Measurements from ENCODE around the gene DENND4A. TPM values are rescaled to one million over a fixed set of nuclear protein-coding genes. Genes with fewer than 3 reads are reported as not detected.

DENND4A gene
- total RNA-seq, 6 donors from 2014 or later = 20.9 to 66.4 (median 30.8) TPM

GRCh38 chr15:65724464-65725215 lies 67.5 kb downstream of the DENND4A start:
- 90 to 96% methylated on average over 3 of the region's 3 CpGs for WGBS, 2 donors
- TF ChIP-seq EP300 (IDR thresholded peaks at IDR 0.05) = no peak
- no peak for TF ChIP-seq POLR2AphosphoS5 (IDR thresholded peaks at IDR 0.05)
- TF ChIP-seq, protein P1, sequence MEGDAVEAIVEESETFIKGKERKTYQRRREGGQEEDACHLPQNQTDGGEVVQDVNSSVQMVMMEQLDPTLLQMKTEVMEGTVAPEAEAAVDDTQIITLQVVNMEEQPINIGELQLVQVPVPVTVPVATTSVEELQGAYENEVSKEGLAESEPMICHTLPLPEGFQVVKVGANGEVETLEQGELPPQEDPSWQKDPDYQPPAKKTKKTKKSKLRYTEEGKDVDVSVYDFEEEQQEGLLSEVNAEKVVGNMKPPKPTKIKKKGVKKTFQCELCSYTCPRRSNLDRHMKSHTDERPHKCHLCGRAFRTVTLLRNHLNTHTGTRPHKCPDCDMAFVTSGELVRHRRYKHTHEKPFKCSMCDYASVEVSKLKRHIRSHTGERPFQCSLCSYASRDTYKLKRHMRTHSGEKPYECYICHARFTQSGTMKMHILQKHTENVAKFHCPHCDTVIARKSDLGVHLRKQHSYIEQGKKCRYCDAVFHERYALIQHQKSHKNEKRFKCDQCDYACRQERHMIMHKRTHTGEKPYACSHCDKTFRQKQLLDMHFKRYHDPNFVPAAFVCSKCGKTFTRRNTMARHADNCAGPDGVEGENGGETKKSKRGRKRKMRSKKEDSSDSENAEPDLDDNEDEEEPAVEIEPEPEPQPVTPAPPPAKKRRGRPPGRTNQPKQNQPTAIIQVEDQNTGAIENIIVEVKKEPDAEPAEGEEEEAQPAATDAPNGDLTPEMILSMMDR (IDR thresholded peaks at IDR 0.05) = no peak
- TF ChIP-seq POLR2A (IDR thresholded peaks at IDR 0.05) = no peak
- Histone ChIP-seq H3K27ac (no peak overlapping the region), H3K36me3 (peaks cover 9 to 89% (median 11%) of the 10 kb centered on the region in 4 donors), H3K27me3 (no peaks in the 10 kb centered on the region), H3K9me3 (no peaks in the 10 kb centered on the region), H3K4me3 (no peak overlapping the region), H3K4me1 (no peaks in the 10 kb centered on the region)
- ATAC-seq (ENCODE audit: low FRiP score in 2 of 2) (no peak), DNase-seq (no peak)

- no peaks in the 10 kb centered on the region for H3K4me1 ChIP-seq
- H3K36me3 ChIP-seq = peaks cover 9 to 89% (median 11%) of the 10 kb centered on the region in 4 donors
- no peaks in the 10 kb centered on the region for H3K9me3 ChIP-seq
- whole genome bisulfite sequencing, 2 donors = 87 to 91% methylated on average over 5 of the region's 5 CpGs
- no peaks in the 10 kb centered on the region for H3K27me3 ChIP-seq
- TF ChIP-seq POLR2AphosphoS5 (IDR thresholded peaks at IDR 0.05) = no peak
- no peak for TF ChIP-seq EP300 (IDR thresholded peaks at IDR 0.05)
- TF ChIP-seq POLR2A (IDR thresholded peaks at IDR 0.05) = no peak
- TF ChIP-seq, protein P1 (IDR thresholded peaks at IDR 0.05) = no peak
- H3K4me3 ChIP-seq = no peak overlapping the region
- H3K27ac ChIP-seq = no peak overlapping the region
- ATAC-seq (ENCODE audit: low FRiP score in 2 of 2) (no peak), DNase-seq (no peak)
Observed at GRCh38 chr15:65723876-65724275, 68.2 kb downstream of the DENND4A start.

DNA sequence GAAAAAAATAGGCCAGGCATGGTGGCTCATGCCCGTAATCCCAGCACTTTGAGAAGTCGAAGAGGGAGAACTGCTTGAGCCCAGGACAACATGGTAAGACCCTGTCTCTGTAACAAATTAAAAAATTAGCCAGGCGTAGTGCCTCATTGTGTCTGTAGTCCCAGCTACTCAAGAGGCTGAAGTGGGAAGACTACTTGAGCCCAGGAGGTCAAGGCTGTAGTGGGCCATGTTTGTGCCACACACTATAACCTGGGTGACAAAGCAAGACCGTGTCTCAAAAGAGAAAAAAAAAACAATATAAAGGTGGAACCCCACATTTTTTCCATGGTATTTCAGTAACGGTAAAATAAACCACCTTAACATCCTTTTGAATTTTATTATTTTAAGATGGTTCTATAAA lies 69.9 kb downstream of the DENND4A start:
- 93 to 94% methylated on average over 5 of the region's 5 CpGs for WGBS, 2 donors
- DNase-seq (no peak), ATAC-seq (ENCODE audit: low FRiP score in 2 of 2) (no peak)
- Histone ChIP-seq H3K36me3 (peaks cover 2 to 84% (median 14%) of the 10 kb centered on the region in 4 donors), H3K27ac (no peak overlapping the region), H3K9me3 (no peaks in the 10 kb centered on the region), H3K4me1 (no peaks in the 10 kb centered on the region), H3K27me3 (no peaks in the 10 kb centered on the region), H3K4me3 (no peak overlapping the region)
- TF ChIP-seq POLR2AphosphoS5 (IDR thresholded peaks at IDR 0.05) (no peak), EP300 (IDR thresholded peaks at IDR 0.05) (no peak), POLR2A (IDR thresholded peaks at IDR 0.05) (no peak)
- TF ChIP-seq, protein P1 (IDR thresholded peaks at IDR 0.05) = no peak

GRCh38 chr15:65712415-65712814 lies 79.7 kb downstream of the DENND4A start:
- ATAC-seq (ENCODE audit: low FRiP score in 2 of 2) (no peak), DNase-seq (no peak)
- no peaks in the 10 kb centered on the region for H3K4me1 ChIP-seq
- no peak overlapping the region for H3K27ac ChIP-seq
- TF ChIP-seq POLR2AphosphoS5 (IDR thresholded peaks at IDR 0.05) (no peak), EP300 (IDR thresholded peaks at IDR 0.05) (no peak), POLR2A (IDR thresholded peaks at IDR 0.05) (no peak)
- TF ChIP-seq, protein P1 (IDR thresholded peaks at IDR 0.05) = no peak
- peaks cover 1 to 29% (median 9%) of the 10 kb centered on the region in 4 donors for H3K36me3 ChIP-seq
- WGBS, 2 donors = 85 to 89% methylated on average over 2 of the region's 2 CpGs
- H3K9me3 ChIP-seq = no peaks in the 10 kb centered on the region
- no peaks in the 10 kb centered on the region for H3K27me3 ChIP-seq
- no peak overlapping the region for H3K4me3 ChIP-seq

DNA sequence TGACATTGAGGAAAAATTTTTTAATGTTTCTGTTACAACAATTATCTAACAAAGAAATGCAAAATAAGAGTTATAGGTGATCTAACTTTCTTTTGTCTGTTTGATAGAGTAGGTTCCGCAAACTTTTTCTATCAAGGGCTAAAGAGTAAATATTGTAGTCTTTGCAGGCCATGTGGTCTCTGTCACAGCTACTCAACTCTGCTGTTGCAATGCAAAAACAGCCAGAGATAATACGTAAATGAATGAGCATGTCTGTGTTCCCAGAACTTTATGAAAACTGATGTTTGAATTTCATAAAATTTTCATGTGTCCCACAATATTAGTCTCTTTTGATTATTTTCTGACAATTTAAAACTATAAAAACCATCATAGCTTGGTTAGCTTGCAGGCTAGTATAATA lies 97.0 kb downstream of the DENND4A start:
- H3K4me3 ChIP-seq = no peak overlapping the region
- no peak for TF ChIP-seq POLR2A (IDR thresholded peaks at IDR 0.05)
- TF ChIP-seq, protein P1 (IDR thresholded peaks at IDR 0.05) = no peak
- TF ChIP-seq EP300 (IDR thresholded peaks at IDR 0.05) = no peak
- no peak for TF ChIP-seq POLR2AphosphoS5 (IDR thresholded peaks at IDR 0.05)
- no peaks in the 10 kb centered on the region for H3K9me3 ChIP-seq
- WGBS, 2 donors = 87 to 90% methylated on average over 2 of the region's 2 CpGs
- no peak overlapping the region for H3K27ac ChIP-seq
- DNase-seq (no peak), ATAC-seq (ENCODE audit: low FRiP score in 2 of 2) (no peak)
- no peaks in the 10 kb centered on the region for H3K27me3 ChIP-seq
- no peaks in the 10 kb centered on the region for H3K4me1 ChIP-seq
- H3K36me3 ChIP-seq = peaks cover 4 to 62% (median 19%) of the 10 kb centered on the region in 4 donors
